ENCODE measurements around the gene H3-3A. TPM values are rescaled to one million over a fixed set of nuclear protein-coding genes. Genes with fewer than 3 reads are reported as not detected.

The H3-3A gene
- total RNA-seq, 4 donors from 2014 or later = 304 to 569 (median 410) TPM

- no peak for TF ChIP-seq POLR2A (IDR thresholded peaks at IDR 0.05)
- TF ChIP-seq, protein P1, sequence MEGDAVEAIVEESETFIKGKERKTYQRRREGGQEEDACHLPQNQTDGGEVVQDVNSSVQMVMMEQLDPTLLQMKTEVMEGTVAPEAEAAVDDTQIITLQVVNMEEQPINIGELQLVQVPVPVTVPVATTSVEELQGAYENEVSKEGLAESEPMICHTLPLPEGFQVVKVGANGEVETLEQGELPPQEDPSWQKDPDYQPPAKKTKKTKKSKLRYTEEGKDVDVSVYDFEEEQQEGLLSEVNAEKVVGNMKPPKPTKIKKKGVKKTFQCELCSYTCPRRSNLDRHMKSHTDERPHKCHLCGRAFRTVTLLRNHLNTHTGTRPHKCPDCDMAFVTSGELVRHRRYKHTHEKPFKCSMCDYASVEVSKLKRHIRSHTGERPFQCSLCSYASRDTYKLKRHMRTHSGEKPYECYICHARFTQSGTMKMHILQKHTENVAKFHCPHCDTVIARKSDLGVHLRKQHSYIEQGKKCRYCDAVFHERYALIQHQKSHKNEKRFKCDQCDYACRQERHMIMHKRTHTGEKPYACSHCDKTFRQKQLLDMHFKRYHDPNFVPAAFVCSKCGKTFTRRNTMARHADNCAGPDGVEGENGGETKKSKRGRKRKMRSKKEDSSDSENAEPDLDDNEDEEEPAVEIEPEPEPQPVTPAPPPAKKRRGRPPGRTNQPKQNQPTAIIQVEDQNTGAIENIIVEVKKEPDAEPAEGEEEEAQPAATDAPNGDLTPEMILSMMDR (IDR thresholded peaks at IDR 0.05) = no peak
Measured at GRCh38 chr1:226054519-226055327, 7.8 kb upstream of the H3-3A start.

DNA sequence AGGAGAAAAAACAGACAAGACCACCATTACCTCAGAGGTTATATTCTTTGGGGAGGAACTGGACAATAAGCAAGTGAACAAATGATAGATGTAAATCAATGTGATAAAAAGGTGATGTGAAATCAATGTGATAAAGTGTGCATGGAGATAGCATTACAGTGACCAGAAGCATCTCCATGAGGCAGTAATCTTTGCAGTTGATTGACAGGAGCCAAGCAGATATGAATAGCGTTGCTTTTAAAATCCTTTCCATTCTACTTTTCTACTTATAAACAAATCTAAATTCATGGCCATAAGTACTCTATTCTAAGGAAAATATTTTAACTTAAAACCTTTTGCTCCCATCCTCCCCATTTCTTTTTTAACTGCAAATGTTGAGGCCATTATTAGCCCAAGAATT, 2.8 kb upstream of the H3-3A start:
- DNase-seq (ENCODE audit: low spot score in 2 of 2) = no peak
- WGBS, 2 donors = 92 to 98% methylated on average over 1 of the region's 1 CpG
- no peak for TF ChIP-seq POLR2A (IDR thresholded peaks at IDR 0.05)
- TF ChIP-seq, protein P1 (IDR thresholded peaks at IDR 0.05) = no peak
- H3K4me3 ChIP-seq (ENCODE audit: low read depth, poor library complexity, severe bottlenecking) = no peak overlapping the region
- intact Hi-C loops (cut with DNase I; ENCODE audit: low total_unique reads) = no loop called here

More at GRCh38 chr1:226054519-226055327, 7.8 kb upstream of the H3-3A start:
- WGBS, 2 donors = 69 to 77% methylated on average over 6 of the region's 6 CpGs
- intact Hi-C loops (cut with DNase I; ENCODE audit: low total_unique reads) = no loop called here
- H3K4me3 ChIP-seq (ENCODE audit: low read depth, poor library complexity, severe bottlenecking) = no peak overlapping the region
- DNase-seq (ENCODE audit: low spot score in 2 of 2) = no peak

- no peak for DNase-seq (ENCODE audit: low spot score in 2 of 2)
- H3K4me3 ChIP-seq (ENCODE audit: low read depth, poor library complexity, severe bottlenecking) = no peak overlapping the region
- 94 to 100% methylated on average over 1 of the region's 1 CpG for WGBS, 2 donors
- TF ChIP-seq, protein P1 (IDR thresholded peaks at IDR 0.05) = no peak
- intact Hi-C loops (cut with DNase I; ENCODE audit: low total_unique reads) = no loop called here
Measured at GRCh38 chr1:226060427-226060826, 2.1 kb upstream of the H3-3A start.

DNA sequence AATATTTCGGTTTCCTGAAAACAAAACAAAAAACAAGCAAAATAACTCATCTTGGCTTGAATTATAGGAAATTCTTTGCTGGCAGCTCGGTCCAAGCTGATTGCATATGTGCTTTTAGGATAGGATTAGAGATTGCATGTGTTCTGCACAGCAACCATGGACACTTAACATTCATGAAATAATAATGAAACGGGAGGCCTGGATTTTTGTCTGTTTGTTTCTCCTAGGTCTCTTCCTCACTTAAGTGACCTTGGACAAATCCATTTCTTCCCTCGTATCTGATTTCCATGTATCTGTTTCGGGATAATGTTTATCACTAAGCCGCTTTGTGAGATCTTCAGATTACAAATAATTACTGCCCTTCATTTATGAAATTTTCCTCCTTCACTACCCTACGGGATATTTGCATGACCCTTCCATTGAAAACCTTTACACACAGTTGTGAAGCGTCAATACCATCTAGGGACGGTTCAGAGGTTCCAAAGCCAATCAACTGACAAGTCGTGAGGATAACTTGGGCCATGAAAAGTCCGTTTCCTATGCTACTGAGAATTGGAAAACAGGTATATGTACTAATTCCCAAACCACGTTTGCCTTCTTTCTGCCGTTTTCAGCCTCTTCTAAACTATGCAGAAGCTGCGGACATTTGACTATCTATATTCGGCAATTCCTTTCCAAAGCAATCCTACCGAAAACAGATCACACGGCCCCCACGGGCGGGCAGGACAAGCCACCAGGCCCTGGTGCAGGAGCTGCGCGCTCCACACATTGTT, 1.3 kb upstream of the H3-3A start:
- 5 to 6% methylated on average over 19 to 21 of the region's 21 CpGs for WGBS, 2 donors
- TF ChIP-seq, protein P1 (IDR thresholded peaks at IDR 0.05) = no peak
- no peak for TF ChIP-seq POLR2A (IDR thresholded peaks at IDR 0.05)
- intact Hi-C loops (cut with DNase I; ENCODE audit: low total_unique reads) = no loop called here
- H3K4me3 ChIP-seq (ENCODE audit: low read depth, poor library complexity, severe bottlenecking) = peak overlapping the region; percentile 65
- no peak for DNase-seq (ENCODE audit: low spot score in 2 of 2)

GRCh38 chr1:226061841-226062557, 517 bp upstream of the H3-3A start:
- 0 to 1% methylated on average over 2 to 49 of the region's 100 CpGs for WGBS, 2 donors
- TF ChIP-seq POLR2A (IDR thresholded peaks at IDR 0.05) = peak in 1 of 2 donors; percentile 57
- TF ChIP-seq, protein P1 (IDR thresholded peaks at IDR 0.05) = no peak
- DNase-seq (ENCODE audit: low spot score in 2 of 2) = peak; percentile 59 to 94

More at GRCh38 chr1:226061841-226062557, 517 bp upstream of the H3-3A start:
- intact Hi-C loops (cut with DNase I; ENCODE audit: low total_unique reads) = no loop called here
- peak overlapping the region; percentile 65 for H3K4me3 ChIP-seq (ENCODE audit: low read depth, poor library complexity, severe bottlenecking)
